ENCODE data around the gene ST6GALNAC1.

ST6GALNAC1 gene, protein sequence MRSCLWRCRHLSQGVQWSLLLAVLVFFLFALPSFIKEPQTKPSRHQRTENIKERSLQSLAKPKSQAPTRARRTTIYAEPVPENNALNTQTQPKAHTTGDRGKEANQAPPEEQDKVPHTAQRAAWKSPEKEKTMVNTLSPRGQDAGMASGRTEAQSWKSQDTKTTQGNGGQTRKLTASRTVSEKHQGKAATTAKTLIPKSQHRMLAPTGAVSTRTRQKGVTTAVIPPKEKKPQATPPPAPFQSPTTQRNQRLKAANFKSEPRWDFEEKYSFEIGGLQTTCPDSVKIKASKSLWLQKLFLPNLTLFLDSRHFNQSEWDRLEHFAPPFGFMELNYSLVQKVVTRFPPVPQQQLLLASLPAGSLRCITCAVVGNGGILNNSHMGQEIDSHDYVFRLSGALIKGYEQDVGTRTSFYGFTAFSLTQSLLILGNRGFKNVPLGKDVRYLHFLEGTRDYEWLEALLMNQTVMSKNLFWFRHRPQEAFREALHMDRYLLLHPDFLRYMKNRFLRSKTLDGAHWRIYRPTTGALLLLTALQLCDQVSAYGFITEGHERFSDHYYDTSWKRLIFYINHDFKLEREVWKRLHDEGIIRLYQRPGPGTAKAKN

DNA sequence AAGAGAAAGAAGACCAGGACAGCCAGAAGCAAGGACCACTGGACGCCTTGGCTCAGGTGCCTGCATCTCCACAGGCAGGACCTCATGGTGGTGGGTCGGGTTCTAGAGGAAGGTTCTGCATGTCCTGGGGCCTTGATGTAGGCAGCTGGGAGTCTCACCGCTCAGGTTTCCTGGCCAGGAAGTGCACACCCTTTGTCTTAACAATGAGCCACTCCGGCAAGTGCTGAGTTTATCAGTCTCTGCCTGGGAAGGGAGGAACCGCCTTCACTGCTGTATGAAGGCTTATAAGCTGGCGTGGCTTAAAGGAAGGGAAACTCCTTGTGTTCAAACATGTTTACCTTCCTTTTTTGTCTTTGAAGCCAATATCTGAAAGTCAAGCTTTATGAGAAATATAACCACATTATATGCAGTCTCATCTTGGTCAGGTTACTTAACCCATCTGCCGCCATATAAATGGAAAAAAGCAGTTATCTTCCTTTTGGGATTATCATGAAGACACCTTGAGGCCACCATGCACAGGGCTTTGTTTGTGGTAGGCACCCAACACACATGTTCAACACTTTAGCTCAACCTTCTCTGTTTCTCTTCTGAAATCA lies at the start of gene ST6GALNAC1:
ST6GALNAC1 (minus strand) TSS at position 205 of the 596 bp plus-strand sequence; CDS start at position 86, 119 bp downstream.
- no peak for DNase-seq

DNA sequence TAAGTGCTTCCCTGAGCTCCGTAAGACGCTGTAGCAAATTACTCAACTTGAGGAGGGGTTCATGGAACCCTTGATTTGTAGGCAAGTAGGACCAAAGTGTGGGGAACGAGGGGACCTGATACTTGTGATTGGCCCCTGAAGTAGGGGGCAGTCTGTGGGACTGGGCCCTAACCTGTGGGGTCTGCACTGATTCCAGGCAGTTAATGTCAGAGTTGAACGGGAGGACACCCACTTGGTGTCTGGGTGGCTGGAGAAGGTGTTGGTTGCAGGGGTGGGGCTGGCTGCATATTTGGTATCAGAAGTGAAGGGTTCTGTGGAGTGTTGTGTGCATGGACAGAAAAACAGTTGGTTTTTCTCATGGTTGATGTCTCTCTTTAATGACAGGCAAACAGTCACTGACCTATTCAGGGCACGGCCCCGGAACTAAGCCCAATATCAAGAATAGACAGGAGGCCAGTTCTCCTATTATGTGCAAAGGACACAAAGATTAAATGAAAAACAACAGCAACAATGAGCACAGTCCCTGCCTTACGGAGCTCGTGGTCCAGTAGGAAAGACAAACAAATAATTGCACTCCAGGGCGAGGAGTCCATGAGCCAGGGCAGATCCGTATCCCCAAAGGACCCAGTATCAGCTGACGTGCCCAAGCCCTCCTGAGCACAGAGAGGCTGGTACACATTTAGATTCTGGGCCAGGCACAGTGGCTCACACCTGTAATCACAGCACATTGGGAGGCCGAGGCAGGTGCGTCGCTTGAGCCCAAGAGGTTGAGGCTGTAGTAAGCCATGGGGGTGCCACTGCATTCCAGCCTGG lies 48.0 kb upstream of the ST6GALNAC1 start:
- DNase-seq, result no peak

DNA sequence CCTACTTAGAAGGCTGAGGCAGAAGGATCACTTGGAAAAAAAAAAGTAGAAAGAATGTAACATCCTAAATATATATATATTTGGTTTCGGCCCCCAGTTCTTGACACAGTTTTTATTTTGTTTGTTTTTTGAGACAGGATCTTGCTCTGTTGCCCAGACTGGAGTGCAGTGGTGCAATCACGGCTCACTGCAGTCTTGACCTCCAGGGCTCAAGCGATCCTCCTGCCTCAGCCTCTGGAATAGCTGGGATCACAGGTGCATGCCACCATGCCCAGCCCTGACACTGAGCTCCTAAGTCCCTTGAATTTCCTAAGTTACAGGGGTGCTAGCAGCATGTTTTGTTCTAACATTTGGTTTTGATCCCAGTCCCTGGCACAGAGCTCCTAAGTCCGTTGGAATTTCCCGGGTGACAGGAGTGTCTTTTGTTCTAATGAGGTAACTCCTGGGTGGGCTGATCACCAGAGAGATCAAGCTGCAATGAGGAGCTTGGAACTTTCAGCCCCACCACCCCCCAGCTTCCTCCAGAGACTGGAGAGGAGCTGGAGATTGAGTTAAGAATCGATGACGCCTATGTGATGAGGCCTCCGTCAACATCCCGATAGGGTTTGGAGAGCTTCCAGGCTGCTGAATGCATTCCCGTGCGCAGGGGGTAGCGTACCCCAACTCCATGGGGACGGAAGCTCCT lies 47.2 kb upstream of the ST6GALNAC1 start:
- no peak for DNase-seq

DNA sequence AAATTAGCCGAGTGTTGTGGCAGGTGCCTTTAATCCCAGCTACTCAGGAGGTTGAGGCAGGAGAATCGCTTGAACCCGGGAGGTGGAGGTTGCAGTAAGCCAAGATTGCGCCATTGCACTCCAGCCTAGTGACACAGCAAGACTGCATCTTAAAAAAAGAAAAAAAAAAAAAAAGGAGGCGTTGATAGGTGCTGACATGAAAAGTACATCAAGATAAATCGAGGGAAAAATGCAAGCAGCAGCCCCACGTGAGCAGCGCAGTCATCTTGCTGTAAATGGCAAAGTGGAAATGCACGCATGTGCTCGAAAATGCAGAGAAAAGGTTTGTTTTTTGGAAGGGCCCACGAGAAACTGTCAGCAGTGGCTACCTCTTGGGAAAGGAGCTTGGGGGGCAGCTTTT lies 46.3 kb upstream of the ST6GALNAC1 start:
- DNase-seq, result no peak

DNA sequence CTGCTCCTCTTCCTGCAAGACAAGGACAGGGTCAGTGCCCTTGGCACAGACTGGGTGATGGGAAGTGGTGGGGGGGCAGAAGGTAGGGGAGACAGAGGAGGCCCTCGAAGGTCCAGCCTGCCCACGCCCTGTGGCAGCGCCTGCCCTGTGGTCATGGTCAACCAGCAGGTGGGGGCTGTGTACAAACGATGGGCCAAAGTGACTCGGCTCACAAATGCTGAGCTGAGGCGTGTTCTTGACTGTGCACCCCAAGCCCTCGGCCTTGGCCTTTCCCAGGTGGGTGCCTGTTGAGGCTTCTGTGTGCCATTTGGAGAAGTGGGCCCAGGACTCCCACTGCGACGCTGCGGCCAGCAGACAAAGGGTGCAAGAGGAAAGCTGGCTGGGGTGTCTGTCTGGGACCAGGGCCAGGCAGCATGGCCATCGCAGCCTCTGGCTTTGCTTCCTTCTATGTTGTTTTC lies 44.6 kb upstream of the ST6GALNAC1 start:
- DNase-seq, result peak; percentile 41

DNA sequence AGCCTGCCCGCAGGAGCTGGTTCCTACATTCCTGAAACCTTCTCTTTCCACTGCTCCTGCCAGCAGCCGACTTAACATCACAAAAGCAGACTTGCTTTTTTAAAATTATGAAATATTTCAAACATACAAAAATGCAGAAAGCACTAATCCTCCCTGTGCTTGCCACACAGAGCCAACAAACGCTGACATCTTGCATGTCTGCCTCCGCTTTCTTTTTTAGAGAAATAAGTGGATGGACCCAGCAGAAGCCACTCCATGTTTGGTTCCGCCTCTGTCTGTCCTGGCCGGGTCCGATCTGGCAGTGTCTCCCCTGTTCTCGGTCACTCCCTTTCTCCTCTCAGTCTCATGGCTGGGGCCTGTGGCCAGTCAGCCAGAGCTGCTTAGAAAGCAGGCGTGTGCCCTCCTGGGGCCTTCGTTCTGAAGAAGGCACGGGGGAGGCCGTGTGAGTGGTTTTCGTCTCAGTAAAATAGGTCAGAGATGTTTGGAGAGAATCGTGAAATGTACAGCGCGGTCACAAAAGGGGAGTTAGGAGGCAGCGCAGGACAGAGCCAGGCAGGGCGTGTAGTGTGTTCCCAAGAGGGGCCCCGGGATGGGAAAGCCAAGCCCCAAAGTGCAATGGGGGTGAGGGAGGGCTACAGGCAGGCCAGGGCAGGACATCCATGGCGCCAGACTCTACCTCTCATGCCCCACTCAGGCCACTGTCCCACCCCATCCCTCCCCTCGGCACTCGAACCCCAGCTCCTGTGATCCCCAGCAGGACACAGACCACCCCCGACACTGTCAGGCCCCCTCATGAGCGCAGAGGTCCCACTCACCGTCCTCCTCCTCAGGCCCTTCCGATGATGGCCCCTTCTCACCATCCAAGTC lies 44.0 kb upstream of the ST6GALNAC1 start:
- DNase-seq, result no peak

DNA sequence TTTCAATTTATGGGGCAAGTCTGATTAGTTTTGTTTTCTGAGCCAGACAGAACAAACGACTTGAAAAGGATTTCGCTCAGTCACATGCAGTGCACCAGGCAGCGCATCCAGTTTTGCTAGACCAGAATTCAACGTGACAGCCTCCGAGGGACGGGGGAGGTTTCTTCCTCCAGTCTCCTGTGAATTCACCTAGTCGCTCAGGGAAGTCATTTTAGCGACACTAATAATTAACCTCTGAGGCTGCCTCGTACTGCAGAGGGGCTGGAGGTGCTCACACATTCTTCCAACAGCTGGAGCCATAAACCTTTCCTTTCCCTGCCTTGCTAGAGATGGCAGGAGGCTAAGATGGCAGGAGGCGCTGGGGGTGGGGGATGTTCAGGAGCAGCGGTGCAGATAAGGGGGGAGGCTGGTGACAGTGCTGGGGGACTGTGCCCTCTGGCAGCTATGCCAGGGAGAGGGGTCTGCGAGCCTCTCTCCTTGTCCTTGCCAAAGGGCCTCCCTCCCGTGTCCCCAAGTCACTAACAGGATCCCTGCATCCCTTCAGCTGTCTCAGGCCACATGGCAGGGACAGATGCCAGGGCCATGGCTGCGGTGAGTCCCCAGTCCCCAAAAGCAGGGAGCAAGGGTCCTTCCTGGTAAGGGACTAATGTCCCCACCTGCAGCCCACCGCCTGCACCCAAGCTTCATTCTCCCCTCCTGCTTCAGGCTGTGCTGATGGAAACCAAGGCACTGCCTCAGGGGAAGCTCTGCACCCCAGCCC lies 43.2 kb upstream of the ST6GALNAC1 start:
- no peak for DNase-seq

DNA sequence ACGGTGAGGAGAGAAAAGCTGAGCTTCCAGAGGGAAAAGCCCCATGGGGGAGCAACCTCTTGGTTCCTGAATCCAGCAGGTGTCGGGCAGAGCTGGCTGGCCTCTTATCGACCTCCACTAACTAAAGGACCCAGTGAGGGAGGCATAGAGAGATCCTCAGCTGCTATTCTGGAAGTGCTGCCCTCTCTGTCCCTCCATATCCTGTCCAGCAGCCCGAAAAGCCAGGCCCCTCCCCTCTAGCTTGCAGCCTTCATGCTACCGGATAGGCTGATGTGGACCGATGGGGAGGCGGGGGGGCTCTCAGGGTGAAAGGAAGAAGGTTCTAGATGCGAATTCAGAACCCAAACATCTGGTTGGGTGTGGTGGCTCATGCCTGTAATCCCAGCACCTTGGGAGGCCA lies 42.3 kb upstream of the ST6GALNAC1 start:
- no peak for DNase-seq

DNA sequence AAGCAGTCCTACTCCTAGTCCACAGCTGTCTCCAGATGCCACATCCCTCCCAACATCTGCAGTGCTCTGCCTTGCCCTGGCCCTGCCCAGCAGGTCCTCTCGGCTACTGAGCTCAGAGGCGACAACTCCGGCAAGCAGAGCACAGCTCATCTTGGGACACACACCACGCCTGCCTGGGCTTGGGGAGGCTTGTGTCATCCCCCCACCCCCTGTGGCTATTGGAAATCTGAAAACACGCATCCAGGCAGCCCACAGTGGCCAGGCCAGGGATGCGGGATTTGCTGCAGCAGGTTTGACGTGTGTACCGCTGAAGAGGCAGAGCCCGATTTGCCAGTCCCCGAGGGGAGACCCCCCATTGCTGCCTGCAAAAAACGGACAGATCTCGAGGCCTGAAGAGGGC lies 41.8 kb upstream of the ST6GALNAC1 start:
- no peak for DNase-seq

DNA sequence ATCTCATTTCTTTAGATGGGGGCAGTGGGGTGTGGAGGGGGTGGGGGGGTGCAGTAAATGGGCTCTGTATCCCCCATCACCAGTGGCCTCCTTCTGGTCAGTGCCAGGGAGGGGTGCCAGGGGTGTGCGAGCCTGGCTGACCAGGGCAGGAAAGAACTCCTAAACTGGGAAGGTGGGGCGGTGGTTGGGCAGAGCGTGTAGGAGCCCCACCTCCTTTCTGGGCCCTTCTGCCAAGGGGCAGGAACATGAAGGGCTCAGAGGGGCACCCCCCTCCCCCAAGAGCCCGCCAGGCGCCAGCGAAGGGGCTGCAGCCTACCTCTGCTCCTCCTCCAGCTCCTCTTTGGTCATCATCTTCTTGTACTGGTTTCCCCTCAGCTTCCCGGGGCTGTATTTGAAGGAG lies 41.2 kb upstream of the ST6GALNAC1 start:
- DNase-seq, result no peak

DNA sequence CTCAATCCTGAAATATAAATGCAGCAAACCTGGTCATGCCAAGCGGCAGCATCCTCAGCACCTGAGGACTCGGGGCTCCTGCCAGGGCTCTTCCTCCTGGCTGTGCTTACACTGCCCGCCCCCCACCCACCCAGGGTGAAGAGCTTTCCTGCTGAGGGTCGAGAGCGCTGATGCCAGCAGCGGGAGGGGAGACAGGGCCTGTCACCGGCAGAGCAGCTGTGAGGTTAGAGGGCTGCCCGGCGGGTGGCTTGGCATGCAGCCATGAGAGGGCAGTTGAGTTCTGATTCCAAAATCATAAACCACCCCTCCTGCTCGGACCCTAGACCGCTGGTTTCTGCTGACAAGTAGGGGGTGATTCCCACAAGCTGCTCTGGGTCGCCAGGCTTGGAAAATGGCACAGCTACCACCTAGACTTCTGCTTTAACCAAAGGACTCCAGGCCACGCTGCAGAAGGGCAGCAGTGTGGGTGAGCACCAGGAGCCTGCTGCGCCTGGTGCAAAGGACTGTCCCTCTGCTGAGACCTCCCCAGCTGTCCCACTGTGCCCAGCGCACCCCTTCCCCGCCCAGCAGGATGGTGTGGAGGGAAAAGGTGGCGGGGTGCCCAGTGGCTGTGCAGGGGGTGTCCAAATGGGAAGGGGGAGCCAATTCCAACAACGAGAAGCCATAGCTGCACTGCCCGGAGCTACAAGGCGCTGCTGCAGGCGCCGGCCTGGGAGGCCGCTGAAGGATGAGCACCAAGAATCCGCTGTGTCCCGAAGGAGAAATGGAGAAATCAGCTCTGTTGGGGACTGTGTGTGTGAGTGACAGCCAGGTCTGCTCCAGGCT lies 40.6 kb upstream of the ST6GALNAC1 start:
- no peak for DNase-seq

DNA sequence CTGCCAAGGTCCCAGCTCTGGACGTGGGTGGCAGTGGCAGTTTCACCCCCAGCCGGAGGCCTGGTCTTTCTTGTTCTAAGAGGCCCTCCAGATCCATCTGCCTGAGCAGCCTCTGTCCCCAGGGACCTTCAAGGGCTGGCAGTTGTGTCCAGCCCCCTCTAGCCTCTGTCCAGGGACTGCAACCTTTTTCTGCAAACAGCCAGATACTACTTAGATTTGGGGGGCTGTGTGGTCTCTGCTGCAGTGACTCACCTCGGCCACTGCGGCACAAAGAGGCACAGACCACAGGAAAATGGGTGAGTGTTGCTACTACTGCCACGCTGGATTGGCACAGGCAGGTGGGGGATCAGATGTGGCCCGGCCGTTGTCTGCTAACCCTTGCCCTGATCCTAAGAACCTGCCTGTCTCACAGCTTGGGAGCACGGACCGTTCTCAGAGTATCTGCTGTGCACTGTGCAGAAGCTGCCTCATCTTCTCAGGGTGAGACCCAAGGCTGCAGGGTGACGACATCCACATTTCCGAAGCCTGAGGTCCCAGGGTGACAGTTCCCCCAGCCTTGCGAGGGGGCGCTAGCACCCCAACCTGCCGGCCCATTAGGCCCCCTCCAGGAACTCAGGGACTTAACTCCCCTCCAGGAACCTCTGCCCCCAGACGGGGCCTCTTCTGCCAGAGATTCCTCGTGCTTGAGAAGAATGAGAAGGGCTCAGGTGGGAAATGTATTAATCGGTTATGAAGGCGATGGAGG lies 39.6 kb upstream of the ST6GALNAC1 start:
- no peak for DNase-seq

DNA sequence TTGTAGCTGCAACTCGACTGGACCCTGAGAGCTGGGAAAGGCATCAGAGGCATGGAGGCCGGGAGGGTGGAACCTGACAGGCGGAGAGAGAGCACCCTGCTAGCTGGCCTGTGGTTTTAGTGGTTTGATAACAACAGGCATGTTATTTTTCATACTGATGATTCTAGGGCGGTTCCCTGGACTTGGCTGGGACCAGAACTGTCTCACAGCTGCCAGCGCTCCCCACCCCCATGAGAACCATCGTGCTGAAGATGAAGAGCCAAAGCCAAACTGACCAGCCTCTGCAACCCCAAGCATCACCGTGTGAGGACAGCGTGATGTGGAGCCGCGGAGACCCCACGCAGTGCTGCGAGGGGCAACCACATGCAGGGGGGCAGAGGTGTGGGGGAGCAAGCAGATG lies 38.7 kb upstream of the ST6GALNAC1 start:
- DNase-seq, result no peak

DNA sequence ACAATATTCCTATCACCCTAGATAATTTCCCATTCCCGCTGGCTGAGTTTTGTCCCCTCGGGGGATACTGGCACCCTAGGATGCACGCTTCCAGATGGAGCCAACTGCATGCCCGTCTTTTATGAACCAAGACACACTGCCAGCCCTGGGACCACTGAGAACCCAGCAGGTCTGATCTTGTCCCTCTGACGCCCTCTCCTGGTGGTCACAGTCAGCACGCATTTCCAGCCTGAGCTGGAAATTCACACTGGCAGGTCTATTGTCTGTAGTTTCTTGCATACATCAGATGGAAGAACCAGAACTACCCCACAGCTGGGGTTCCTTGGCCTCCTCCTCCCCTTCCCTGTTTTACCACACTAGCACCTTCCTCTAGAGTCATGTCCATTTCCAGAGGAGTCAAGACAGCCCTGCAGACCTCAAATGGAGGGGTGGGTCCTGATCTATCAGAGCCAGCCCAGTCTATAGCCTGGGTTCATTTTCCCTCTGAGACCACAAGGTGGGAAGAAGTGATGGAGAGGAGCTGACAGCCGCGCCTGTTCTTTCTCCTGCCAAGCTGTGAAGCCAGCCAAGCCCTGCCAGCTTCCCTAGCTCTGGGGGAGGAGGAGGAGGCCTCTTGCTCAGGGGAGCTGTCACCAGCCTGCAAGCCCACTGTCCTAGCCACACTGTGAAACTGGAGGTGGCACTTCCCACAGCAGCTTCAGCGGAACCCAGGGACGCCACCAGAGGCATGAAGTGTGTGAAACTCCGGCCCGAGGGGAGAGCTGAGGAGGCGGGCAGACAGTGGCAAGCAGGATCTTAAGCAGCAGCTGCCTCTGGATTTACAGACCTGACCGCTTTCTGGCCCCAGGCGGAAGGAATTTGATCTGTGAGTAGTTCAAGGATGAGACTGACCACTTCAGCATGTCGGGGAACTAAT lies 37.9 kb upstream of the ST6GALNAC1 start:
- peak; percentile 47 for DNase-seq

DNA sequence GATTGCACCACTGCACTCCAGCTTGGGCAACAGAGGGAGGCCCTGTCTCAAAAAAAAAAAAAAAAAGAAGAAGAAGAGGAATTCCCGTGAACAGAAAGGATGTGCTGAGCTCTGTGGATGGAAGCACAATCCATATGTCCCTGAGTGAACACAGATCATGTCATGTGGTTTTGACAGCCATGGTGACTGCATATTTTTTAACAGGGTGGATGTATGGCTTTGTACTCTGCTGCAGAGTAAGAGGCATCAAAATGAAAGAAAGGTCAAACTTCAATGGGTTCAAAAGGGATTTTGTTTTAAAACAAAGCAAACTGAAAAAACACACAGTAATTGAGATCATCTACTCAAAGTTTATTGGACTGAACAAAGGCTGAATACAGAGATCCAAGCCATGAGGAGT lies 35.7 kb upstream of the ST6GALNAC1 start:
- no peak for DNase-seq

DNA sequence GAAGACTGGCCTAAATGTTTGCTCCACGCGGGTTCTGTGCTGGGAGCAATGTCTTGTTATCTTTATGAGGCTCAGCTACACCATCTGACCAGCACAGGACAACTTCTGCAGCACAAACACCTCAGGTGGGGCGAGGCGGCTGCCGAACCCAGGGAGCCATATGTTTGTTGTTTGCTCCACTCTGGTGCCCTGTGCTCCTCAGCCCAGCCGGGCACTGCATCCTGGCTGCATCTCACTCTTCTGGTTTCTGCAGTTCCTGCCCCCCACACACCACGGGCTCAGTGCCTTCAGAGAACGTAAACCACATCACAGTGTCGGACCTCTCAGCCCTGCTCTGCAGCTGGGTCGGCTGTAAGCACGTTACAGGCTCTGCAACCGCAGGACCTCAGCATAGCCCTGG lies 34.8 kb upstream of the ST6GALNAC1 start:
- DNase-seq, result no peak

DNA sequence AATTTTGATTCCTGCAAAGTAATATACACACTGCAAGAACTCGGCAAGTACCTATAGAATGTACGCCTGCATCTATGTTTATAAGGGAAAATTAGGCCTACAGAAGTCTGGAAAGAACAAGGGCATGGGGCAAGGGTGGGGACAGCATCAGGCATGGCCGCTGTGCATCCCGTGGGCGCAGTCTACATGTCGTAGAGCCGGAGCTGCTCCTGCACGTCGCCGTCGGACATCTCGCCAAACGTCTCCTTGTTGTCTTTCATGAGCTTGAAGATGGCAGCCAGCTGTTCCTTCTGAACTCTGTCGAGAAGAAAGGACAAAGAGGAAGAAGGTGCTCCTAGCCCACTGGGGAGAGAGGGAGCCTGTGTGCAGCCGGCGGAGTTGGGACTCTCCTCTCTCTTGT lies 33.8 kb upstream of the ST6GALNAC1 start:
- no peak for DNase-seq

DNA sequence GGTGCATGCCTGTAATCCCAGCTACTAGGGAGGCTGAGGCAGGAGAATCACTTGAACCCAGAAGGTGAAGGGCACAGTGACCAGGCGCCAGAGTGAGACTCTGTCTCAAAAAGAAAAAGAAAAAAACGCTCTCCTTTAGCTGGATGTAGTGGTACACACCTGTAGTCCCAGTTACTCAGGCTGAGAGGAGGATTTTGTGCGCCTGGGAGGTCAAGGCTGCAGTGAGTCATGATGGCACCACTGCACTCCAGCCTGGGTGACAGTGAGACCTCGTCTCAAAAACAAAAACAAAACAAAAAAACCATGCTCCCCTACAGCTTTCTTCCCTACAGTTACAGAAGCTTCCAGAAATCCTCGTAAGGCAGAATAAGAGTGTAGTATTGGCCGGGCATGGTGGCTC lies 33.1 kb upstream of the ST6GALNAC1 start:
- no peak for DNase-seq

Measured in HCEC 1CT (cell line).